Activated T-cell treated with anti-CD3 and anti-CD28 coated beads for 24 hours (primary cell): ENCODE data around the gene RLN1.
"Not testable (repeated sequence)": the region's sequence is repeated elsewhere in the genome, so short reads cannot be mapped to it uniquely, and the experiment has no call there.

Experiments
- DNase-seq: peaks from one replicate; pipeline ENCODE4 v3.0.0-alpha.2; 2020; ENCODE audit warnings: low read depth

The RLN1 gene

GRCh38 chr9:5338992-5339981, at the start of gene RLN1:
TSS of gene RLN1 (minus strand) at chr9:5339876. CDS start at chr9:5339746, 130 bp downstream.
- DNase-seq: not testable (repeated sequence)

- no peak for DNase-seq
Measured at GRCh38 chr9:5389109-5389732, 49.5 kb upstream of the RLN1 start.

GRCh38 chr9:5388026-5388819, 48.5 kb upstream of the RLN1 start:
- DNase-seq: no peak

DNA sequence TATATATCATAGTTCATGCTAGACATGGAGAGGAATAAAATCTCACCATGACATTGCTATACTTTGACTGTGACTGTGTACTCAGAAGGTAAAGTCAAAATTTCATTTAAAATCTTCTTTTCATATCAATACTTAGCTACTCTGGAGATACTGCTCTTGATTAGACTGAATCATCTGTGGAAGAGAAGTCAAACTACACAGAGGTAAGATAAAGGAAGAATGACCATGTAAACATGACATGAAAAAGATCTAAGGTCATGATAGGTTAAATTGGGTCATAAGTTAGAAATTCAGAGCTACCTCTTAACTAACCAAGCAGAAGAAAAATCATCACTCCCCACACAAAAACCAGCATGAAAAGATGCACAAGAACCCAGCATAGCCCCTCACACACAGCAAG, 44.8 kb upstream of the RLN1 start:
- DNase-seq: no peak

- DNase-seq: no peak
Measured at GRCh38 chr9:5382479-5382878, 42.8 kb upstream of the RLN1 start.

DNA sequence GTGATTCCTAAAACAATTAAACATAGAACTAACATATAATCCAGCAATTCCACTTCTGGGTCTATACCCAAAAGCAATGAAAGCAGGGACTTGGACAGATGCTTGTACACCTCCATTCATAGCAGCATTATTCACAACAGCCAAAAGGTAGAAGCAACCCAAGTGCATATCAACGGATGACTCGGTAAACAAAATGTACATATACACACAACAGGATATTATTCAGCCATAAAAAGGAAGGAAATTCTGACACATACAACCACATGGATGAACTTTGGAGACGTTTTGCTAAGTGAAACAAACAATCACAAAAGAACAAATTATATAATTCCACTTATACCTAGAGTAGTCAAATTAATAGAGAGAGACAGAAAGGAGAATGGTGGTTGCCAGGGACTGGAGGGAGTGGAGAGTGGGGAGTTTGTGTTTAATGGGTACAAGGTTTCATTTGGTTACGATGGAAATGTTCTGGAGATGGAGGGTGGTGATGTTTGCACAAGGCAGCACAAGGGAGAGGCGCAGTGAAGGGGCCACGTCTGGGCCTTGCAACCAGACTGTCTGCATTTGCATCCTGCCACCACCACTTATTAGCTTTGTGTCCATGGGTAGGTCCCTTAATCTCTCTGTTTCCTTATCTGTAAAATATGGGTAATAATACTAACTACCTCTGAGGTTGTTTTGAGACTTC, 36.3 kb upstream of the RLN1 start:
- no peak for DNase-seq

DNA sequence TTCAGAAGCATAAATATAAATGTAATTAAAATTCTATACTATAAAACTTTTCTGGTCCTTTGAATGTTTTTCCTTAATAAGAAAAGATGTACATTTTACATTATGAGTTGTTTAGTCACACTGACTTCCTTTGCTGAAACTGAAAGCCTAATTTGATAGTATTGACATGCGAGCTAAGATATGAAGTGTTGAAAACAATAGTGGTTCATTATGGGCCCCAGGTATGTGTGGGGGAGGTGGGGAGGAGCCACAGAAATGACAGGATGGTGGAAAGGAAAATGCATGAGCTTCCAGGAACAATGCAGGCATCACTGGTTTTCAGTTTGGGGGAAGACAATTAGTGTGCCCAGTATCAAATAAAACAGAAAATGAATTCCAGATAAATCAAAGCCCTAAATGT, 35.4 kb upstream of the RLN1 start:
- peak; percentile 16 for DNase-seq

- DNase-seq: no peak
Measured at GRCh38 chr9:5364294-5365024, 24.8 kb upstream of the RLN1 start.

GRCh38 chr9:5361326-5362010, 21.8 kb upstream of the RLN1 start:
- DNase-seq: no peak

DNA sequence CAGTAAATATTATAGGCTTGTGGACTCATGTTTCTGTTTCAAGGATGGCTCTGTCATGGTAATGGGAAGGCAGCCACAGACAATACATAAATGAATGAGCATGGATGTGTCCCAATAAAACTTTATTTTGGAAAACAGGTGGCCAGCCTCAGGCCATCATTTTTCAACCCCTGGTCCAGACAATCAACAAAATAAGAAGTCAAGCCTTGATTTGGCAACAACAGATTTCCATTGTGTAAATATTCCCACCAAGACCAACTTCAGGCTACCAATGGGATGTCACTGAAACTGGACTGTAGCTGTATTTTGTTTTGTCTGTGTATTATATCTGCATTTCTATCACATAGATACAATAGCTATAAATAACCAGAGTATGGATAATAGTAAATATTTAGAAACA, 20.7 kb upstream of the RLN1 start:
- DNase-seq: no peak

DNA sequence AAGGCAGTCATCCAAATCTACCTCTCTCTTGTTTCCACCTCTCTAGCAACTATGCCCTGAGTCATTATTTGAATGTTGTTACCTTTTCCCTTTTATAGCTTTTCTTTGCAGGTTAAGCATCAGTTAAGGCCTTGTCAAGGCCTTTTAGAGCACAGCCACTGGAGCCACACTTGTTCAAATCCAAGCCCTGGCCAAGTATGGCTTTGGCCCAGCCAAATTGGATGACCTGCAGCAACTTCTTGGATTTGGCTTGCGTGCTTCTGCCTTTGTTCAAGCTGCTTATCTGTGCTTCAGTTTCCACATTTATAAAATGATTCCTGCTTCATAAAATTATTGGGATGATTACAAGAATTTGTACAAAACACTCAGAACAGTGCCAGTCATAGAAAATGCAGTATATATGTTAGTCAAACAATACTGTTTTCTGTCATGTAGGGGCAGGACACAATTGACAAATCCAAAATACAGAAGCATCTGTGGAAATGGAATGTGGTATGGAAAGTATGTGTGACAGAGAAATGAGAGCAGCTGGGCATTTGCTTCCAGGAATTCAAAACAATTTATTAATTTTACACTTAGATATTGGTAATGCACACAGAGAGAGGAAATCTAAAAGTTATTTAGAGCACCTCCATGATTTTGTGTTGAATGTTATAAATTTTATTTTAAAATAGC, 17.9 kb upstream of the RLN1 start:
- DNase-seq: no peak

GRCh38 chr9:5355817-5356216, 16.1 kb upstream of the RLN1 start:
- DNase-seq: no peak

DNA sequence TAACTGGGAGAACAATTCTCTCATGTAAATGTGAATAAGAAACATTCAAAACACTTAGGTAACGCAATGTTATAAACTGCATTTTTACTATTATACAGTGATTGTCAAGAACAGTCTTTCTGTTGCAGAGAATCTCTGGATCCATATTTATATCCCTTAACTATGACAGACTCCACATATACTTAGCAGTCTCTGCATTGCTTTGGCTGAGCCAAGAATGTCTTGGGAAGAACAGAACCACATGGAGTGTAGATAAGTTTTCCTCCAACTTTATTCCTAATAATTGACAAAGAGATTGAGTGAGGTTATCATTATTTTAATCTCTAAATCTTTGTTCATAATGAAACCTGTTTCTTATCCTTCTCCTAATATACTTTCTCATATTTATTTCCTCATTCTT, 15.6 kb upstream of the RLN1 start:
- no peak for DNase-seq

GRCh38 chr9:5354184-5354583, 14.5 kb upstream of the RLN1 start:
- no peak for DNase-seq

DNA sequence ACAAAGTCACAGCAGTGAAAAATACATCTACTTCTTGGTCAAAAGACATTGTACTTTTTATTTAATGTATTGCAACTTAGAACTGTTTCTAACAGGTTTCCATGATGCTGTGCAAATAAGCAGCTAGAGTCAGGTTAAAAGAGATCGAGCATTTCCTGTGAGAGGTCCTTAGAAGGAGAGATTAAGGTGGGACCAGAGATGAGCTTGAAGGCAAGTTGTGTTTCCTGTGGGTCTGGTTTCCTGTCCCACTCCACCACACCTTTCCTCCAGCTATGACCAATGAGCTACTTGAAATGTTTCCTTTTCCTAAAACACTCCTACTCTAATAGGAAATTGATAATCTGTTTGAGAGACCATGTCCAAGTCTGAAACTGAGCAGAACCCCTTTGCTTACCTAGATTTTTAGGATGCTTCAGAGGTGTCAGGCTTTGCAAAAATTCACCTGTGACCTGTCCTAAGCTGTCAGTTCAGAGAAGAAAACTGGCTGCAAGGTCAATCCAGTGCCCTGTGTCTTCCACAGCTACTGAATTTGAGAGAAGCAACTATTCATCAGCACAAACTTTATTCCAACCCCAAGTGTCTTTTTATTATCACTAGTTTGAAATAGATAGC, 13.1 kb upstream of the RLN1 start:
- no peak for DNase-seq

DNA sequence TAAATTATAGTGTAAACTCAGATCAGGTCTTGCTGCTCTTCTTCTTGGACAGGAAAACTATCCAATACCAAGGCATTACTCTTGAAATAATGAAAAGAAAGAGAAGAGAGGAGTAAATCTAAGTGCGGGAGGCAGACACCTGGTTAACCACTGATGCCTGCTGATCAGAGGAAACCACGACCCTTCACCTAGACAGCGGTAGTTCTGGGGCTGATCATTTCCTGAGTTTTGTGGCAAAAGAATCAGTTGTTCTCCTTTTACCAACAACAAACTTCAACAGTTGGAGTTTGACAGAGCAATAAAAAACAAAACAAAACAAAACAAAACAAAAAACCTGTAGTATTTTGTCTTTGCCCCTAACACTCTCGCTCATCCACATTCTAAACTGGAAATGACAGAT, 3.0 kb downstream of the RLN1 start:
- DNase-seq: no peak

DNA sequence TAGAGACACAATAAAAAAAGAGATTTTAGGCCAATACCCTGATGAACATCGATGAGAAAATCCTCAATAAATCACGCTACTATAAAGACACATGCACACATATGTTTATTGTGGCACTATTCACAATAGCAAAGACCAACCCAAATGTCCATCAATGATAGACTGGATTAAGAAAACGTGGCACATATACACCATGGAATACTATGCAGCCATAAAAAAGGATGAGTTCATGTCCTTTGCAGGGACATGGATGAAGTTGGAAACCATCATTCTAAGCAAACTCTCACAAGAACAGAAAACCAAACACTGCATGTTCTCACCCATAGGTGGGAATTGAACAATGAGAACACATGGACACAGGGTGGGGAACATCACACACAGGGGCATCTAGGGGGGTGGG, 8.4 kb downstream of the RLN1 start:
- DNase-seq: not testable (repeated sequence)

DNA sequence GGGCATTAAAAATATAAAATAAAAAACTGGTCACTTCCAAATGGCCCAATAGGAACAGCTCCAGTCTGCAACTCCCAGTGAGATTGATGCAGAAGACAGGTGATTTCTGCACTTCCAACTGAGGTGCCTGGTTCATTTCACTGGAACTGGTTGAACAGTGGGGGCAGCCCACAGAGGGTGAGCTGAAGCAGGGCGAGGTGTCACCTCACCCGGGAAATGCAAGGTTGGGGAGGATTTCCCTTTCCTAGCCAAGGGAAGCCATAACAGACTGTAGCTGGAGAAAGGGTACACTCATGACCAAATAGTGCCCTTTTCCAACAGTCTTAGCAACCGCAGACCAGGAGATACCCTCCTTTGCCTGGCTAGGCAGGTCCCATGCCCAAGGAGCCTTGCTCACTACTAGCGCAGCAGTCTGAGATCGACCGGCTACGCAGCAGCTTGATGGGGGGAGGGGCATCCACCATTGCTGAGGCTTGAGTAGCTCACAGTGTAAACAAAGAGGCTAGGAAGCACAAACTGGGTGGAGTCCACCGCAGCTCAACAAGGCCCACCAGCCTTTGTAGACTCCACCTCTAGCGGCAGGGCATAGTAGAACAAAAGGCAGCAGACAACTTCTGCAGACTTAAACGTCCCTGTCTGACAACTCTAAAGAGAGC, 12.7 kb downstream of the RLN1 start:
- DNase-seq: no peak

DNA sequence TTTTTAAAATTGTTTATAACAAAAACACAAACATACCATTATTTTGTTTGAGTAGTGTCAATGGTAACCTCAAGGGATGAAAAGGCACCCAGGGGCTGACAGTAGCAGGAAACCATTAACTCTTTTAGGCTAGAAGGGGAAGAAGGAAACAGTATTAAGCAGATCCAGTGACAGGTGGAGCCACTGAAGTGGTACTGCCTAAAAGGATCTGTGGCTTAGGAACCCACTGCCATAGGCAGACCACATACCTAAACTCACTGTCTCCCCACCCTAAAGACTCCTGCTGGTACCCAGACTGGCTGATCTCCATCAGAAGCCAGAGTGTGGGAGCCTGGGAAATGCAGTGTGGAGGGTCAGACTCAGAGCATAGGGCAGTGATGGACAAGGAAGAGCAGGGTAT, 13.5 kb downstream of the RLN1 start:
- no peak for DNase-seq
